ENCODE data around the gene ANKRD18A.

- no peak for TF ChIP-seq GATA2 (IDR thresholded peaks at IDR 0.05; ENCODE audit: low read depth, low read length)
- TF ChIP-seq GATA3 (IDR thresholded peaks at IDR 0.05; ENCODE audit: low read depth, low read length), result no peak
These were observed 93.8 kb downstream of the ANKRD18A start for GRCh38 chr9:38526591-38526990.
